Calu3 (cell line): ENCODE measurements around the gene TDRD7. TPM values are rescaled to one million over a fixed set of nuclear protein-coding genes. Genes with fewer than 3 reads are reported as not detected.
A peak's percentile ranks its signal among the peaks of the same experiment; 100 is the strongest.

Source experiments
- BruUV-seq: library from RNA; stranded (reverse); fragments of 400-500 nt; replicated peaks from 2 replicates; lab custom pipeline; 2021; lab: Mats Ljungman, UMichigan
- CTCF ChIA-PET: fragments of 300-600 bp; sonication (Branson Sonifier 250); formaldehyde crosslinking; loops from one replicate; lab custom pipeline; 2022; ENCODE audit warnings: antibody characterized with exemption; lab: Charles Lee
- DNase-seq: peaks from one replicate; pipeline ENCODE4 v3.0.0; 2022
- H3K27ac Mint-ChIP-seq: one replicate; pipeline ENCODE4 v1.8.0; 2022; ENCODE audit warnings: mixed read lengths; ENCODE audit not compliant: unreplicated experiment
- H3K27me3 Mint-ChIP-seq: one replicate; pipeline ENCODE4 v1.8.0; 2022; ENCODE audit warnings: mixed read lengths; ENCODE audit not compliant: unreplicated experiment
- H3K36me3 Mint-ChIP-seq: one replicate; pipeline ENCODE4 v1.8.0; 2022; ENCODE audit warnings: mild to moderate bottlenecking, moderate library complexity, mixed read lengths; ENCODE audit not compliant: insufficient read depth, unreplicated experiment
- H3K4me1 Mint-ChIP-seq: one replicate; pipeline ENCODE4 v1.8.0; 2022; ENCODE audit warnings: mild to moderate bottlenecking, low read depth, mixed read lengths; ENCODE audit not compliant: unreplicated experiment
- H3K4me3 Mint-ChIP-seq: one replicate; pipeline ENCODE4 v1.8.0; 2022; ENCODE audit warnings: mild to moderate bottlenecking, low read depth, moderate library complexity, mixed read lengths; ENCODE audit not compliant: unreplicated experiment
- H3K9me3 Mint-ChIP-seq: one replicate; pipeline ENCODE4 v1.8.0; 2022; ENCODE audit warnings: low read depth, mixed read lengths; ENCODE audit not compliant: unreplicated experiment
- CTCF ChIP-seq: fragments of 200-600 bp; IDR thresholded peaks from one replicate; pipeline ENCODE4 v1.8.0; 2022; ENCODE audit warnings: antibody characterized with exemption; ENCODE audit not compliant: unreplicated experiment
- intact Hi-C: fragments of 100-400 bp; cut with micrococcal nuclease; formaldehyde crosslinking; loops from one replicate; pipeline ENCODE4 v1.10.0; 2022; ENCODE audit not compliant: unreplicated experiment
- total RNA-seq: library from RNA; stranded (reverse); gene quantifications from 2 replicates; pipeline ENCODE4 v1.2.3, GENCODE V29; 2022

TDRD7 gene
- total RNA-seq, 1 experiment from 2014 or later, result 15.5 TPM

GRCh38 chr9:97398999-97399758 lies 12.7 kb upstream of the TDRD7 start:
- CTCF ChIA-PET, result interaction anchor here (0.7 to 1.0 kb wide), 3 partner anchors 12 to 17 kb away, joined by 3 to 12 read pairs (median 4); partner anchors contain the start of gene TDRD7
- peaks cover 10% of the 10 kb centered on the region for H3K4me1 Mint-ChIP-seq
- intact Hi-C loops, result loop anchor here (2.0 kb wide), 1 partner anchor 542 kb away; no protein-coding TSS in a partner anchor
- no peaks in the 10 kb centered on the region for H3K36me3 Mint-ChIP-seq
- TF ChIP-seq CTCF, result peak; percentile 86
- H3K27ac Mint-ChIP-seq, result peak overlapping the region; percentile 34
- H3K9me3 Mint-ChIP-seq, result no peaks in the 10 kb centered on the region
- H3K27me3 Mint-ChIP-seq, result no peaks in the 10 kb centered on the region
- no TSS peak for BruUV-seq
- DNase-seq, result peak; percentile 83
- no peak overlapping the region for H3K4me3 Mint-ChIP-seq

GRCh38 chr9:97403746-97404316 lies 8.1 kb upstream of the TDRD7 start:
- peaks cover 19% of the 10 kb centered on the region for H3K4me1 Mint-ChIP-seq
- BruUV-seq, result no TSS peak
- H3K36me3 Mint-ChIP-seq, result no peaks in the 10 kb centered on the region
- no peak overlapping the region for H3K4me3 Mint-ChIP-seq
- intact Hi-C loops, result no loop called here
- no peaks in the 10 kb centered on the region for H3K27me3 Mint-ChIP-seq
- no peak for TF ChIP-seq CTCF
- CTCF ChIA-PET, result no interaction called here
- DNase-seq, result no peak
- no peak overlapping the region for H3K27ac Mint-ChIP-seq
- no peaks in the 10 kb centered on the region for H3K9me3 Mint-ChIP-seq

GRCh38 chr9:97405551-97405950 lies 6.3 kb upstream of the TDRD7 start:
- Mint-ChIP-seq H3K27me3 (no peaks in the 10 kb centered on the region), H3K9me3 (no peaks in the 10 kb centered on the region), H3K36me3 (no peaks in the 10 kb centered on the region), H3K4me3 (no peak overlapping the region), H3K27ac (no peak overlapping the region), H3K4me1 (peaks cover 14% of the 10 kb centered on the region)
- no TSS peak for BruUV-seq
- intact Hi-C loops, result no loop called here
- CTCF ChIA-PET, result no interaction called here
- DNase-seq, result no peak
- no peak for TF ChIP-seq CTCF

DNA sequence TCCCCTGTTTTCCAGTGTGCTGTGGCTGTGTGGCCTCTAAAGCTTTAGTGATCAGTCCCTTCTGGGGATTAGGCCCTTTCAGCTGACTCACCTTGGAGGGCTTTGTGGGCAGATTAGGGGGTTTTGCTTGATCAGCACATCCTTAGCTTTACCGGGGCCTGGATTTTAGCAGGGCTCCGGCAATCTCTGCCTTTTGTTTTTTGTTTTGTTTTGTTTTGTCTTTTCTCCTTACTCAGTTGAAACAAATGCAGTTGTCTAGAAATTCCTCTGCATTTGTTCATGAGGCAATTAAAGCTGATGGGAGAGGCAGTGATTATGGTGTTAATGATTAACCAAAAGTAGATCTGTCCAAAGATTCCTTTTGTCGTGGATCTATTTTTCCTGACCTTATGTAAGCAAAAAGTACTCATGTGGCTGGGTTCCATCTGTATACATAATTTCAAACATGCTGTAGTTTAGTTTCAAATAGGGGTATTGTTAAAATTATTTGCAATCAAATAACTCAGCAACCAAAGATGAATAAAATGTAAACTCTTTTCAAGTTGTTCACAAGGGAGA lies 5.2 kb upstream of the TDRD7 start:
- CTCF ChIA-PET, result no interaction called here
- DNase-seq, result no peak
- no TSS peak for BruUV-seq
- Mint-ChIP-seq H3K9me3 (no peaks in the 10 kb centered on the region), H3K27ac (no peak overlapping the region), H3K4me1 (peaks cover 14% of the 10 kb centered on the region), H3K36me3 (peaks cover 6% of the 10 kb centered on the region), H3K27me3 (no peaks in the 10 kb centered on the region), H3K4me3 (no peak overlapping the region)
- no peak for TF ChIP-seq CTCF
- intact Hi-C loops, result no loop called here
